Choroid plexus epithelial cell (primary cell): Measurements from ENCODE around the gene MRAP2.
A peak's percentile ranks its signal among the peaks of the same experiment; 100 is the strongest.
"Not testable (repeated sequence)": the region's sequence is repeated elsewhere in the genome, so short reads cannot be mapped to it uniquely, and the experiment has no call there.

ENCODE experiments used
- DNase-seq: peaks from one replicate; pipeline ENCODE4 v3.0.0-alpha.2; 2010; ENCODE audit warnings: low read depth
- H3K4me3 ChIP-seq: 2 replicates; pipeline ENCODE4 v1.5.1; 2011; ENCODE audit warnings: low read depth, mild to moderate bottlenecking, control low read depth, low read length, moderate library complexity
- CTCF ChIP-seq: conservative IDR thresholded peaks from 2 replicates; pipeline ENCODE4 v1.5.1; 2011; ENCODE audit warnings: low read depth, mild to moderate bottlenecking, control low read depth, inconsistent platforms, low read length, moderate library complexity

MRAP2 gene

DNA sequence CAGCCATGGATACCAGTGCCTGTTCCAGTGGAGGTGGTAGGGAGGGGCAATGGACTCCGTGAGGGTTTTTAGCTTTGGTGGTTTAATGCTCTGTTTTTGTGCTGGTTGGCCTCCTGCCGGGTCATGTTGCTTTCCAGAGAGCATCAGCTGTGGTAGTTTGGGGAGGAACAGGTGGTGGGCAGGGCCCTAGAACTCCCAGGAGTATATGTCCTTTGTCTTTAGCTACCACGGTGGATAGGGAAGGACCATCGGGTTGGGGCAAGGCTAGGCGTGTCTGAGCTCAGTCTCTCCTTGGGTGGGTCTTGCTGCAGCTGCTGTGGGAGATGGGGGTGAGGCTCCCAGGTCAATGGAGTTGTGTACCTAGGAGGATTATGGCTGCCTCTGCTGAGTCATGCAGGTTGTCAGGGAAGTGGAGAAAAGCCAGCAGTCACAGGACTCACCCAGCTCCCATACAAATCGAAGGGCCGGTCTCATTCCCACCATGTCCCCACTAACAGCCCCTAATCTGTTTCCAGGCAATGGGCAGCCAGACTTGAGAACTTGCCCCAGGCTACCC is 38.9 kb downstream of the MRAP2 start:
- TF ChIP-seq CTCF, result no peak
- no peak for DNase-seq
- H3K4me3 ChIP-seq, result no peak overlapping the region

GRCh38 chr6:84074988-84075781 is 41.6 kb downstream of the MRAP2 start:
- peak; percentile 29 for DNase-seq
- no peak overlapping the region for H3K4me3 ChIP-seq
- TF ChIP-seq CTCF, result no peak

- no peak overlapping the region for H3K4me3 ChIP-seq
- no peak for TF ChIP-seq CTCF
- DNase-seq, result no peak
Measured at GRCh38 chr6:84077645-84078044, 44.1 kb downstream of the MRAP2 start.

- no peak for TF ChIP-seq CTCF
- DNase-seq, result no peak
- H3K4me3 ChIP-seq, result no peak overlapping the region
Measured at GRCh38 chr6:84078335-84078734, 44.8 kb downstream of the MRAP2 start.

GRCh38 chr6:84081222-84081621 is 47.6 kb downstream of the MRAP2 start:
- no peak for TF ChIP-seq CTCF
- H3K4me3 ChIP-seq, result no peak overlapping the region
- DNase-seq, result no peak

GRCh38 chr6:84082689-84083265 is 49.2 kb downstream of the MRAP2 start:
- DNase-seq, result no peak
- TF ChIP-seq CTCF, result no peak
- H3K4me3 ChIP-seq, result no peak overlapping the region

GRCh38 chr6:84084705-84085104 is 51.1 kb downstream of the MRAP2 start:
- not testable (repeated sequence) for DNase-seq, H3K4me3 ChIP-seq
